HG03457 (cell line): ENCODE data around the gene TEX44.

Source experiments
- ATAC-seq: cut with Tn5 transposase; IDR thresholded peaks from one replicate; pipeline ENCODE4 v1.9.1; 2021; ENCODE audit warnings: moderate number of reproducible peaks; ENCODE audit not compliant: unreplicated experiment

Gene TEX44

DNA sequence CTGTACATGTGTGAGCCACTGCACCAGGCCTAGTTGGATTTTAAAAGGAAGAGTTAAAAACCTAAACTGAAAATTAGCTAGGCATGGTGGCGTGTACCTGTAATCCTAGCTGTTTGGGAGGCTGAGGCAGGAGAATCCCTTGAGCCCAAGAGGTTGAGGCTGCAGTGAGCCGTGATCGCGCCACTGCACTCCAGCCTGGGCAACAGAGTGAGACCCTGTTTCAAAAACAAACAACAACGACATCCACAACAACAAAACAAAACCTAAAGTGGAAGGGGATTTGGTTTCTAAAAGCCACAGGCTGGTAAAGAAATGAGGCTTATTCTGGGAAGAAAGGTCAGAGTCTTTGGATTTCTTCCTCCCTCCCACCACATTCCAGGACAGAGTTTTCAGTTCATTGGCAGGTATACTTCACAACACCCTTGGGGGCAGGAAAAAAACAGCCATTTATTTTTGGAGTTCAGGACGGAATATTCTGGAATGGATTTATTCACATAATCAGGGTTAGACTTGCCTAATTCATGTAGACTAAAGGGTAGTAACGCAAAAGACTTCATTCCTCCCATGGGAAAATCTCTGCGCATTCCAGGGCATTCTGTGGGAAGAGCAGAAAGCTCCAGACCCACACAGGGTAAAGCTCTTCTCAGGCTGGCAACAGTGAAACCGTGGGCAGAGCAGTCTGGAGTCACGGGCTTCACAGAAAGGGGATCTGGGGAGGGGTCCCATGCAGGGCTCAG is 34.9 kb downstream of the TEX44 start:
- no peak for ATAC-seq

DNA sequence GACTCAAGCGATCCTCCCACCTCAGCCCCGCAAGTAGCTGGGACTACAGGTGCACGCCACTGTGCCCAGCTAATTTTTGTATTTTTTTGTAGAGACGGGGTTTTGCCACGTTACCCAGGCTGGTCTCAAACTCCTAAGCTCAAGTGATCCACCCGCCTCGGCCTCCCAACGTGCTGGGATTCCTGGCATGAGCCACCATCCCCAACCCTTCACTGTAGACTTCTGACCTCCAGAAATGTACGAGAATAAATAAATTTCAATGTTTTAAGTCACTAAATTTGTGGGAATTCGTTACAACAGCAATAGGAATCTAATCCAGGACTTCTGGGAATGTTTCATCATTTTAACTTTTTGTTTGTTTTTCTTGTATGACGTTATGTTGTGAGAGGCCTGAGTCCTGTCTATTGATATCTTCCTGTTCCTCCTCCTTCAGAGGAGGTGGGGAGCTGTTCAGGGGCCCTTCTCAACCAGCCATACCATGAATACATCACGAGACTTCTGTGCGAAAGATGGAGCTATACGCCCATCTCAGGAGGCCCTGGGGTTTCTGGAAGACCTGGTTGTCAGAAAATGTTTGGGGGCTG is 40.0 kb downstream of the TEX44 start:
- no peak for ATAC-seq

DNA sequence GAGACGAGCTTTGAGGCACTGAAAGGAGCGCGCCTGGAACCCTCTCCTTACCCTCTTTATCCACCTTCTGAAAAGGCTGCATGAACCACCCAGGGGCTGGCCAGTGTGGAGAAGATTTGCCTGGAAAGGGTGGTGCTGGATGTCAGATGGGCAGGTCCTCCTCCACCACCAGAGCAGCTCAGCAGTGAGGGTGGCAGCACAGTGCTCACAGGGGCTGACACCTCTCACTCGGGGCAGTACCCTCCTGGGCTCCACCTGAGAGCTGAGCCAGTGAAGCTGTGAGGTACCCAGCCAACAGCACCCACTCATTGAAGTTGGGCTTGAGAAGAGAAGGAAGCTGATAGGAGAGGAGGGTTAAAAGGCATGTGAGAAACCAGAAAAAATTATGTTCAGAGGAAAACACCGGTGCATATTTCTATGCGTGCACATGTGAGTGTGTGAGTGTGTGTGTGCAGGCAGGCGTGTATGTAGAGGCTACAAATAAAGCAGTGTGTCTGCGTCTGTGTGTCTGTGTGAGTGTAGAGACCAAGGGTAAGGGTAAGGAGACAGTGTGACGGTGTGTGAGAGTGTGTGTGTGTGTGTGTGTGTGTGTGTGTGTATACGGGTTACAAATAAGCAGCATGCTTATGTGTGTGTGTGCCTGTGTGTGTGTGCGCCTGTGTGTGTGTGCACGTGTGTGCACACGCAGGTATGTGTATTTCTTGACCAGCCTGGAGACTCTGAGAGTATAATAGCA is 40.7 kb downstream of the TEX44 start:
- no peak for ATAC-seq

DNA sequence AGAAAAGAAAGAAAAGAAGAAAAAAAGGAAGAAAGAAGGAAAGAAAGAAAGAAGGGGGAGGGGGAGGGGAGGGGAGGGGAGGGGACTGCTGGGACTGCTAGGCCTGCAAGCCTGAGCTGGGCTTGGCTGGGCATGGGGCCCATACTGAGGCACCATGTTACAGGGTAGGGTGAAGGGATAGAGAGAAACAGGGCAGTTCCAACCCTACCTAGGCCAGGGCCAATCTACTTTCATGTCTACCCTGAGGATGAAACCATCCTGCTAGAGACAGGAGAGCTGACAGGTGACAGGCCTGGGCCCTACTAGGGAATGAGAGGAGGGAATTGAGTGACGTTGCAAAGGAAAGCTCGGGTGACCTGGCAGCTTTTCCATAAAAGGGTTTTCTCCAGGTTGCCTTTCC is 41.7 kb downstream of the TEX44 start:
- ATAC-seq: no peak

DNA sequence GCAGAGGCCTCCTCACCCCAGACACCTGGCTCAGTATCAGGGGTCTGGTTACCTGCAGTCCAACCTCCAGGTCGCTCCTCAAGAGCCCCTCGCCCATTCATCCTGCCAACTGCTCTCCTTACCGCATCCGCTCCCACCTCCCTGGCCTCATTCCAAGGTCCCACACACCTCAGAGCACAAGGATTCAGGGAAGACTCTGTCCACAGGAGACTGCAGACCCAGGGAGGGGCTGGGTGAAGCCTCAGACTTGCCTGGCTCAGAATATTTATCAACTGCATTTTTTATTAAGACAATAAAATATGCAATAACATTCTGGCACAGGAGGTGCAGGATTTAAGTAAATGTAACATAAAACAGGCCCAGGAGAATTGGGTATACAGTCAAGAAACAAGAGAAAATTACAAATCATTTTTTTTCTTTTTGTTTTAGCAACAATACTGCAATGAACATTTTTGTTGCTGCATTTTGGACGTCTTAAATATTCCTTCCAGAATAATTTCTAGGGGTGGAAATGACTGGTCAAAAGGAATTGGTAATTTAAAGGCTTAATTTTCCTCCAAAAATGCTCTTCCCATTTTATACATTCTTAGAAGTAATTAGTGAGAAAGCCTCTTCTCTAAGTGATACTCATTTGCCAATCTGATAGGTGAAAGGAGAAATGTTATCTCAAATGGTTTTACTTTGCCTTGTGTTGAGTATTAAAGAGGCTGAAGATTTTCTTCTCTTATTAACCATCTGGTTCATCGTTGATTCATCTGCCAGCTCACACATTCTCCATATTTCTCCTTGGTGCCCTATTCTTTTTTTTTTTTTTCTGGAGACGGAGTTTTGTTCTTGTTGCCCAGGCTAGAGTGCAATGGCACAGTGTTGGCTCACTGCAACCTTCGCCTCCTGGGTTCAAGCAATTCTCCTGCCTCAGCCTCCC is 42.5 kb downstream of the TEX44 start:
- no peak for ATAC-seq

DNA sequence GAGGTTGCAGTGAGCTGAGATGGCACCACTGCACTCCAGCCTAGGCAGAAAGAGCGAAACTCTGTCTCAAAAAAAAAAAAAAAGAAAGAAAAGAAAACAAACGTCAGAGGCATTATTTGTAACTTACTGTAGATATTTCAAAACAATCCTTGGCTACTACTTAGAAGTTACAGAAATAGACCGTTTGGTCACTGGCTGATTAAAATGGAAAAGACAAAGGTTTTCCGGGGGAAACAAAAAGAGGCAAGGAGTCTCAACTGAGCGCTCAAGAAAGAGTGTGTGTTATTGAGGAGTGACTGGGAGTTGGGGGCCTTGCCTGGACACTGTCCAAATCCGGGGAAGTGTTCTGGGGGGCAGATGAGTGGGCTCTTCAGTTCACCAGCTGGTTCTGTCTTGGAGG is 47.6 kb downstream of the TEX44 start:
- no peak for ATAC-seq

DNA sequence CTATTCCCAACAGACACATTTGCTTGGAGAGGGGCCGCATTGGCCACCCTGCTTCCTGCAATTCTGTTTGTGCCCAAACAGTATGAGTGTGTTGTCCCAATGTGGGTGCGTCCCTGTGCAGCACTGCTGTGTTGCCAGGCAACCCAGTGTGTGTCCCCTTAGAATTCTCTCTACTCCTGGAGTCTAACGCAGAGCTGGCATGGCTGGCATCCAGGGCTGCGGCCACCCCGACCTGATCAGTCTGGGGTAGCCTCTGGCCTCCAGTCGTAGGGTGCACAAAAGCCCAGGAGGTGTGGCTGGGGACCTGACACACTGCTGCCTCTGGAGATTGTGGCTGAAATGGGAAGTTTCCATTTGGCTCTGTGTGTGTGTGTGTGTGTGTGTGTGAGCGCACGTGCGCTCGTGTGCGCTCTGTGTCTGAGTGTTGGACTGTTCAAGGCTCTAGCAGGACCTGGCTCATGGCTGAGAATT is 48.0 kb downstream of the TEX44 start:
- ATAC-seq: no peak

DNA sequence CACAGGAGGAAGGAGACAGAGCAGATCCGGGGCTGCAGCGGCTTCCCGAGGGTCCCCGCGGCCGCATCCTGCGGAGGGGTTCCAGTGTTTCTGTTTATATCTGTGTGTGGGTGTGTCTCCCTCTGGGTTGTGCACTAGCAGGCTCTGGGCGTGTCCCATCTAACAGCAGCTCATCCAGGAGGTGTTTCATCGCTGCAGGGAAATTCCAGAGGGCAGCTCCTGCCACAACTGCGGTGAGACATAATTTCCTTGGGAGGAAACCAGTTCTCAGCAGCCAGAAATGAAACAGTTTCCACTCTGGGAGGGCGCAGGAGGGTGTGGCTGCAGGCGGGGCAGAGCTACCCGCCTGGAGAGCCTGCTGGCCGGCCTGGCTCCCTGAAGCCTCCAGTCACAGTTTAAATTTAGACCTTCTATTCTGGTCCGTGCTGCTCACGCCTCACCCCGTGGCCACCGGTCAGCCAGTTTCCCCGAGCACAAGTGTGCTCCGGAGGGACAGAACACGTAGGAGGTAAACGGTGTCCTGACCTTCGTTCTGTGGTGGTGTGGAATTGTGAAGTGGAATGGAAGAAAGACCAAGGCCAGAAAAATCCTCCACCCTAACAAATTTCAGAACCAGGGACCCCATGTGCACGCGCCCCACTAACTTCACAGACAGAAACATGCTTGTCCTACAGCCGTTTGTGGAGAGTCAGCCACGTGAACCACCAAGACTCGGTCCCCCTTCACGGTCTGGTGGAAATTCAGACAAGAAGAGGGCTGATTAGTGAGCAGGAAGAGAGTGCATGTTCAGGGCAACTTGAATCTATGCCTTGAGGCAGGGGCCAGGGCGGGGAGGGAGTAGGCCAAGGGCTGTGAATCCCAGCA is 50.2 kb downstream of the TEX44 start:
- no peak for ATAC-seq

DNA sequence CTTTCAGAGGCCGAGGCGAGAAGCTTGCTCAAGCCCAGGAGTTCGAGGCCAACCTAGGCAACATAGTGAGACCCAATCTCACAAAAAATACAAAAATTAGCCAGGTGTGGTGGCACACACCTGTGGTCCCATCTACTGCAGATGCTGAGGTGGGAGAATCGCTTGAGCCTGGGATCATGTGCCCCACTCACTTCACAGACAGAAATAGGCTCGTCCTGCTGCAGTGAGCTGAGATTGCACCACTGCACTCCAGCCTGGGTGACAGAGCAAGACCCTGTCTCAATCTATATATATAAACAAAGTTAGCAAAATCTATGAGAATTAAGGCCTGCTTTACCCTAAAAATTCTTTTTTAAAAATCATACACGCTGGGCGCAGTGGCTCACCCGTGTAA is 50.8 kb downstream of the TEX44 start:
- no peak for ATAC-seq
